GM19438 (cell line): ENCODE measurements around the gene FYN.
"Not testable (repeated sequence)": the region's sequence is repeated elsewhere in the genome, so short reads cannot be mapped to it uniquely, and the experiment has no call there.

Experiments used
- ATAC-seq: cut with Tn5 transposase; IDR thresholded peaks from one replicate; pipeline ENCODE4 v1.9.1; 2021; ENCODE audit warnings: low read depth; ENCODE audit not compliant: unreplicated experiment

Gene FYN

DNA sequence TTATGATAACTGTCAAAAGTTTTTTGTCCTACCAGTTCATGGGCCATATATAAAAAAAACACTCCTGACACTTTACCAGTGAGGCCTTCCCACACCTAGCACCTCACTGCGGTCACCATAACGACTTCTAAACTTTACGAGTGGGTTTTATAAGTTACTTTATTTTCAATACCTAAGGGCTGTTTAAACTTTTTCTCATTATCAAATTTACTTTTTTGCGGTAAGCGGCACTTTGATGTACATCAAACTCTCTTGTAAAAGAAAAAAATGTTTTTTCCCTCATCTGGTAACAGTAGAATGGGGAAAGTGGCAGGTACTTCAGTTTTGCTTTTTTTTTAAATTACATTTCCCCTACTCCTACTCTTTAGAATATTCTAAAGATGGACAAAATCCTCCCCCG lies 36.2 kb downstream of the FYN start:
- ATAC-seq, result no peak

DNA sequence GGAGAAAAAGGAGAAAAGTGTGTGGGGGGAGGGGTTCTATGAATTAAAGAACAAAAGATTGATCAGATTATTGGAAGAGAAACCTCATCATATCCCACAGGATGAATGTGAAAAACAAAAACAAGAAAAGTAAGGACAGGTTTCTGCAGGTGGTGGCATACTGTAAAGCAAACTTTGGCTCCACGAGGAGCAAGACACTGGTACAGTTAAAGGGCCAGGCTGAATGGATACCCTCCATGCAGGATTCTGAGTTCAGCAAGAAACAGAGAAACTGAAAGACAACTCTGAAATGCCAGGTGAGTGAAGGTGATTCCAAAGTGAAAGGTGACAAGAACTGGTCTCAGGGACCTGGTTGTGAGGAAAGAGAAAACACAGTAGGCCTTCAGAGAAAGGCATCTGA lies 37.4 kb downstream of the FYN start:
- ATAC-seq, result no peak

DNA sequence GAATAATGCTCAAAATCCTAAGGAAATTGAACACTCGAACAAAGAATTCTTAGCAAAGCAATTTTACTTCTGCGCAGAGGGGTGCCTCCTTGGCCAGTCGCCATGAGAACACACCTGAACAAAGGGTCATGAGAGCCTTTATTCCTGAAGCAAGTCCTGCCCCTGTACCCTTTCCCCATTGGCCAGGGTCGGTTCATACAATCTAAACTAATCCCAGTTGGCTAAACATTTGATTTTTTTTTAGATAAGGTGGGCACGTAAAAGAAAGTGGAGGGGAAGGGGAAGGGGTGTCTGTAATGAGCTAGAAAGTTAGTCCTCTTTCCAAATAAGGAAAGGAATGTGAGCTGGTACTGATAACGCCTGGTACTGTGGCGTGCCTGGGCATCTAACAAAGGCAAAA lies 37.9 kb downstream of the FYN start:
- ATAC-seq, result not testable (repeated sequence)

DNA sequence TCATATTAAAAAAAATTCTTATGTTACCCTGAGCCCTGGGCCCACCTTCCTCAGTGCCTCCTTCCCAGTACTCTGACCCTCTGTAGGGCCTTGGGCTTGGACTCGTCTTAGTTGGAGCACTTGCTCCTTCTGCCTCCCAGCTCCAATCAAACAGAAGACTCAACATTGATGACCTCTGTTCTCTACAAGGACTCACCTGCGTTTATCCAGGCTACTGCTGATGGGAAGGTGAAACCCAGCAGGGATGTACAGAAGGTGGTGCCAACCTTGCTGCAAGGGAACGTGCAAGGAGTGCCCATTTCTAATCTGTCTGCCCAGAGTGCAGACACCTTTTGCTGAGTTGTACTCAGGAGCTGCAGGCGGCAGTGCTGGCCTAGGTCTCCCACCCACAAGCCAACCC lies 38.9 kb downstream of the FYN start:
- ATAC-seq, result no peak

DNA sequence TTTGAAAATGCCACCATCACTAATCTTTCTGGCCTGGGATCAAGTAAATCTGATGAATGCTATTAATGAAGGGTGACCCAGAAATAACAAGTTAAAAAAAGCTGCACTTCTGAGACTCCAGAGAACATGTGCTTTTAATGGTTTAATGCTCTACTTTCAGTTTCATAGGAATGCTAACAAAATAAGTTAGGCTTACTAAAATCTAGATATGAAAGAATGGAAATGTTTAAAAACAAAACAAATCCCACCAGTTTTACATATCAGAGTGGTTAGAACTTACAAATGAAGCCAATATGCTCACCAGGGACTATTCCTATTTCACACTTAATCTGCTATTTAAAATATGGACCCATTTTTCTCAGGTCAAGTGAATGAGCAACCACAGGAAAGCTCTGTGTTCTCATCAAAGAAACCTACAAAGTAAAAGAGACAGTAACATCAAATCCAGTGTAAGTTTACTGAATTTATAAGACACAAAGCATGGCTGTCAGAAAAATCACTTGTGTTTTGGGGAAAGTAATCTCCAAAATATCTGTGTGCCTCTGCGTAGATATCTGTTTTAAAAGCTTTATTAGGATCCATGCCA lies 40.3 kb downstream of the FYN start:
- ATAC-seq, result no peak

DNA sequence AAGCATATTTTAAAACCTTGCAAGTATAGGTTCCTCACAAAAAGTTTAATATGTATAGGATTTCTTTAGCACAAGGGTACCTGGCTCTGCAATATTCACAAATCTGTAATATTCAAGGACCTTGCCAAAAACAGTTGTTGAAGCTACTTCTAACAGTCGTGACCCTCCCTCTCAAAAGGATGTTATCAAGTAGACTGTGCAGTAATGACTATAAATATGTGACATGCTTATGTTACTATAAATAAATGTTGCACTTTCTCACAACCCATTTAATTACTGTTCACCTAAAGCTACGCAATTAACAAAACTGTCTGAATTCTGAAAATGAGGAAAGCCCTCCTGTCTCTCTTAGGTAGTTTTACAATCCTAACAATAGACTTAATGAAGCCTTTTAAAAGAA lies 41.8 kb downstream of the FYN start:
- no peak for ATAC-seq

DNA sequence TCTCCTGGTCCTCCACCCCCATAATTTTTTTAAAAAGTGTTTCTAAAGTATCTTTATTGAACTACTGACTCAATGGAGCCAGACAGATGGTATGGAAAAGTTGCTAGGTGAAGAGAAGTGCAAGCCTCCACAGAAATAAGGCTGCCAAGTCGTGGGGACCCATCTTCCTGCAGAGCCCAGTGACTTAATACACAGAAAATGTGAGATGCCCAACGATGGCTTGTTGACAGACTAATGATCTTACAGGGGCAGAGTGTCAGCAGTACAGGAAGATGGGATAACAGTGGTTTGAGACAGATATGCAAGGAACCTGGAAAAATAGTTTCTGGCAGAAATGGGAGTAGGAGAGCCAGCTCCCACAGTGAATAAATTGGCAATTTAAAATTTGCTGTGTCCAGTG lies 43.3 kb downstream of the FYN start:
- no peak for ATAC-seq

DNA sequence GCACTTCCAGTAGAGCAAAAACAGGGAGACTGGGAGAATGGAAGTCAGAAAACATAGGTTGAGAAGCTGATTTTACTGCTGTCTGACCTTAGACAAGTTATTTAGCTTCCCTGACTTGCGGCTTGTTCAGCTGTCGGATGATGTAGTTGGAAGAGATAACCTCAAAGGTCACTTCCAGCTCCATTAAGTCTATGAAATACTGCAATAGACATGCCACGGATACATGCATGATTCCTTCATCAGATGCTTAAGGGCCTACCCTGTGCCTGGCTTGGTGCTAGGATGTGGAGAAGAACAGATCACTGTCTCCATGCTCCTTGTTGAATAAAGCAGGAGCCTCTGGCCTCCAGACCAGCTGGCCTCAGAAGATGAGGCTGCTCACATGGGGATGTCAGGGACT lies 43.7 kb downstream of the FYN start:
- ATAC-seq, result no peak

DNA sequence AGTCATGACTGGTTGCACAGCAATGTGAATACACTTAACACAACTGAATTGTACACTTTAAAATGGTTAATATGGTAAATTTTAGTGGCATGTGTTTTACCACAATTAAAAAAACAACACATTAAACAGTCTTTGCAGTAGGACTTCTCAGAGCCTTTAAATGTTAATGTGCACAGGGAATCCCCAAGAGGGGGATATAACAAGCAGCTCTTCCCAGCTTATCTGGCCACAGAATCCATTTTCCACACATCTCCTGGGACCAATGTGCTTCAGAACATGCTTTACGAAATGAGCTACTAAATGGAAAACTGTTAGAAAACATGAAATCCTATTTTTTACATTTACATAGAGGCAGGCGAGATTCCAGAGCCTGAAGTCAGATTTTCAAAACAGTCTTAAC lies 44.4 kb downstream of the FYN start:
- ATAC-seq, result no peak

DNA sequence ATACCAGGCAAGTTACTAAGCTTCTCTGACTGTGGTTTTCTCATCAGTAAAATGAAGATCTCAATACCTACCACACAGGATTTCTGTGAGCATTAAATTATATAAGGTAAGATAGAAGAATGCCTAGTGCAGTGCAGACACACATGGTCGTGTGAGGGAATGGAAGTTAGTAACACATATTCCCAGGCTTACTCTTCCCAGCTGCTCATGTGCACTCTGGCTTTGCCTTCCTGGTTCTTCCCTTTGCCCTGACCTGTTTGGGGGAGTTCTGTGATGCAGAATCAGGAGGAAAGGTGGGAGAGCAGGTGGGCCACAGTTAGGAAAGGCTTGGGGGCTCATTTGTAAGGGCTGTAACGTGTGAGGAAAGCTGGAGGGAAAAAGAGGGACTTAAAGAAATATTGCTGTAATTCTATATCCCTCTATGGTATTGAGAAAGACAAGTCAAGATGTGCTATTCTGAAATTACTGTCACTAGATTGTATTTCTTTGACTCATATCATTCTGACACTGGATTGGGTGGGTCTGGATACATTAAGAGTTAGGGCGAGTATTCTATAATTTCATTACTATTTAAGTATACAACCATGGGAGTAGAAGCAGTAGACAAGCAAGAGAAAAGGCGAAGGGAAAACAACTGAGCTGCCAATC lies 47.7 kb downstream of the FYN start:
- no peak for ATAC-seq

DNA sequence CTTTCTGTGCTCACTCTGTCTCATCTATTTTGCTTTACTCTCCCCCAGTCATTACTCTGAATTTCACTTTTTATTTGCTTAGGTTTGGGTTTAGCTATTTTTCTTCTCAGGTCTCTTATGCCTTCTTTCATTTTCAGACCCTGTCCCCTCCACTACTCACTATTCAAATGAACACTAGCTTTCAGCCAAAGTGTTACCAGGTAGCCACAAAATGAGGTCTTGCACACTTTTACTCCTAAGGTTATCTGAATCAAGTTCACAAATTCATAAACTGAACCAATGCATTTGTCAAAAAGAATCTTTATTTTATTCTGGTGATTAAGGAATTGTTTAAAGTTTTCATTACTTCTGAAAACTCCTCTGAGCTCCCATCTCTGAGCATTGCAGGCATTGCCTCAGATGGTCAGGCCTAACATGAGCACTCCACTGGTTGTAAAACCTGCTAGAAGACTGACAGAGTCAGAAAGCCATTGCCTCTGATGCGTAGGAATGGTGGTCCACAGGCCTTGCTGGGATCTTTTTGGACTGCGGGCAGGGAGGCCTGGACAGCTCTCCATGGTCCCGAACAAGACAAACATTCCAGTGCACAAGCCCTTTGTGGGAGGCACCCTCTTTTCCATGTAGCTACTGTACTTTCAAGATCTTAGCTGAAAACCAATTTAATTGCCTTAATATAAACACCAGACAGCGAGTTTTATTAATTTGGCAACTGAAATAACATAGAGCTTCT lies 48.5 kb downstream of the FYN start:
- no peak for ATAC-seq

DNA sequence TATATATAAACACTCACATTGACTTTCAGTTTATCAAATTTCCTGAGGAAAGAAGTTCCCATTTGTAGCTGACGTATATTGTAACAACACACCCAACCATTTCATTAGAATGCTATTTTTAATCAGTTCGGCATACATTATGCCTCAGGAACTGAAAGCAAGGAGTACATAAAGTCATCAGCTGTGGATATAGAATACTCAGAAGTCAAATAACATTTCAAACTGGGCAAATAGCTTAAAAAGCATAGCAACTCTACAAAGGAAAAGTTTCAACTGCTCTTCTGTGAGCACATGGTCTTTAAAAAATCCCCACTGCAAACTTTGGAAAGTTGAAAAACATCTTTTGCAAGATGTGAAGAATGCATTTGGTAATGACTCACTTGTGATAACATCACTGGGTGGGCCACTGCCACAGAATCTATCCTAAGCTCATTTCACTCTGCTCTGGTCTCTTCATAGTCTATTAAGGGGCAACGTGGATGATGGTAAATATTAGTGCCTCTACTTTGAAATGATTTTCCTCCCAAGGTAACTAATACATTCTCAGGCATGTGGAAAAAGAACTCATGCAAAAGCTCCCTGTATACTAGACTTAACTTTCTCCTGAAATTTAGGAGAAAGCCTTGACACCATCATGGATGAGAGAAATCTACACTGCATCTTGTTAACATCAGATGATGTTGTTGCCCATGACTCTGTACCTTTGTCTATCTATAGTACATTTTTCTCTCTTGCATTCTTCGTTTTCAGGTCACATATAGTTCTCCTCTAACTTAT lies 49.2 kb downstream of the FYN start:
- no peak for ATAC-seq

DNA sequence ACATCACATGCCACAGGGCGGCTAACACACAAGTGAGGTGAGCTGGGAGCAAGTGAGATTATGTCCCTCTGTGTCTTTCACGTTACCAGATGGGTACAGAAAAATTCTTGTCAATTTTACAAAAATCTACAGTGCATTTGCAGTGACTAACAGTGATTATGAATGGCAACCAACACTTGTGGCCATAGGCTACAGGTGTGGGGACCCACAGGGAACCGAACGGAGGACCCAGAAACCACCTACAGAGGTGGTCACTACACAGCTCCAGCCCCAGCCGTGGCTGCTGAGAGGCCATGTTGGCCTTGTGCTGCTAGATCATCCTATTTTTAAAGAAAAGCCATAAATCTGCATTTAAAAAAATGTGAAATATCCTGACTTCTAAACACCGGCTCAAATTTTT lies 50.2 kb downstream of the FYN start:
- no peak for ATAC-seq

DNA sequence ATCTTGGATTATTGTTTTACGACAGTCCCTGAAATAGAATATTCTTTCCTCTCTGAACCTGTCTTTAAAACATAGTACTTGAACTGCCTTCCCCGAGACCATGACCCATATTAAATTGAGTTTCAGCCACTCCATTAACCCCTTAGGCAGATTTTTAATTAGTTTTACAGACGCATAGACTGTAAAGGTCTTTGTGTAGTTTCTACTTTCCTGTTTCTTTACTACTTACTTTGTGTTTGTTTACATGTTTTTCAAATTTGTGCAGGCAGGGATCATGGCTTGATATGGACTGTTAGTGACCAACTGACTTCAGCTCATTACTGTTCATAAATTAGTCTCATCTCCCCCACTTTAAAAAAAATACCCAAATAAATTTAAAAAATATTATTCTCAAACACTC lies 53.8 kb downstream of the FYN start:
- ATAC-seq, result no peak

DNA sequence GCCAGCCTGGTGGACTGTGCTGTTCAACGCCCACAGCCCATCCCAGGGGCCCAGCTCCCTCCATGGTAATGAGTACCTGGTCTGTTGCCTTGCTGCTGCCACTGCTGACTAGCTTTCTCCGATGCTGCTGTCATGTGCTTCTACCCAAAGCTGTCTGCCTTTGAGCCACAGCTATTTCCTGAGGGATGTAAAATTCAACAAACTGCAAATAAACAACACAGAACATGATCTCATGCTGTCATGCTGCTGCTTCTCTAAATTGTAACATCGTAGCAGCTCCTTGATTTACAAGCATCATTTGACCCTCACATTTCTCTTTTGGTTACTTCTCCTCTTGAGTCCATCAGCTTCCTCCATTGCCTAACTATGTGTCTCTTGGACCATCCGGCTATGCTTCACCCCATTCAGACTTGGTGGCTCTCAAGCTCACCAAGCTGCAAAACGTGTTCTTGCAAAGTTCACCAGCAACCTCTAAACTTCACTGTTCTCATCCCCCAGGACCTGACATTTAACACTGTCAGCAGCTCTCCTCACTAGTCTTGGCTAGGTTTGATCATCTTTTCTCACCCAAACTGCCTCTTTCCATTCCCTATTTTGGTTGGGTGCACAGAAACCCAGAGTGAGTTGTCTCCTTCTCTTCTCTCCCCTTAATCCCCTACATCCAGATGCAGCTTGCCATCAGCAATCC lies 54.6 kb downstream of the FYN start:
- ATAC-seq, result no peak

DNA sequence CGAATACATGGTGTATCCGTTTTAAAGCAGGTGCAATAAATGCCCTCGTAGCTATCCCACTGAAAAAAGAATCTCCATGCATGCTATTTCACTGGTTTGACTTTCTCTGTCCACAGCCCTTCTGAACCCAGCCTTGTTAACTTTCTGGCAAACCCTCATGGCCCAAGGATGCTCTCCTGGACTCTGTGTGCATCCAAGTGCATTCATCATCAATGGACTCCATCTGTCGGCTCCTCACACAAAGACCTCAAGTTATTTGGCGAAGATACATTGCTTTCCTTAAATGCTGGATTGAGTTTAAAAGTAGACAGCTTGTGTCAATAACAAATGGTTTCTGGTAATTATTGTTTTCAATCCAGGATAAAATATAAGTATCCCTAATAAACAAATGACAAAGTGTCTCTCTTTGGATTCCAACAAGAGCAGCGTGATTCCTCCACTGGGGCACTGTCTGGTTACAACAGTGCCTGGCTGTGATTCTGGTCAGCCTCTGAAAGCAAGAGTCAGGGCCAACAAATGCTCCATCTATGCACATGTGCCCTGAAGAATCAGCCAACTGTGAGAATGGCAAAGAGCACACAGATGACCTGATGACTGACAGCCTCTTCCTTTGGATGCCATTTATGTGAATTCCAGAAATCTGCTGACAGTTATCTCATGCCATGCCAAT lies 55.7 kb downstream of the FYN start:
- no peak for ATAC-seq

DNA sequence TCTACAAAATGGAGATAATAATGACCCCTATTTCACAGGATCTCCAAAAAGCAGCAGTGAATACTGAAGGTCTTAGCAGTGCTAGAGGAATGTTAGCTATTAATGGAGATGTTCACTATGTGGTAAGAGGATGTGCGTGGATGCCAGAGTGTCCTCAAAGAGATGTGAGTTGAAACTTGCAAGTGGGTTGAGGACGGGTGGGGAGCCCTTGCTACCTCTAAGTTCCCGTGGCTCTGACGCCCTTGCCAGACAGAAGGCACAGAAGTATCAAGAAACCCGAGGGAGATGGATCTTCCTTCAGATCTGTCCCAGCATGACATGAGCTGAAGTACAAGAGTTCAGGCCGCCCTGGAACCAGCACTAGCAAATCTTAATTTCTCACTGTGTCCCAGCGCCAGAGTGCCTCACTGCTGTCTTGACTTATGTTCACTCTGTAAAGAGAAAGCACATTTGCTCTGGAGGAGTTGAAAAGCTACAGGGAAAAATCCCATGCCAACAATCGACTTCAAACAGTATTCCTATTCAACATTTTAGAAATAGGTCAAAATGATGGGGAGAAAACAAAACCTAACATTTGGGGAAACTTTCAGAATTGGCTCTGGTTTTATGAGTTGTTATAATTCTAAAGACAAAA lies 59.5 kb downstream of the FYN start:
- no peak for ATAC-seq

DNA sequence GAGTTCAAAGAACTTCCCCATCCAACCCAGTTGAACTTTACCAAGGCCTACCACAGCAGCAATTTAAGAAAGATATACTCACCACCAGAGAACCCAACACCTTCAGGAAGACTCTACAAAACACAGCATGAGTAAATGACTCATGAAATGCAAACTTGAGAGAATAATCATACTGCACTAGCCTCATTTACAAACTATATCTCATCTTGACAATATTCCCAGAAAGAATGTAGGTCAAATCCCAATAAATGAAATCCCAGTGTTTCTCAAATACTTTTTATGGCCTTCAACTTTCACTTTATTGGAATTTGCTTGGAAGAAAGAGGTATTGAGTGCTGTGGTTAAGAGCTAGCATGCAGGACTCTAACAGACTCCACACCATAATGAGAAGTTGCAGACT lies 60.0 kb downstream of the FYN start:
- no peak for ATAC-seq

DNA sequence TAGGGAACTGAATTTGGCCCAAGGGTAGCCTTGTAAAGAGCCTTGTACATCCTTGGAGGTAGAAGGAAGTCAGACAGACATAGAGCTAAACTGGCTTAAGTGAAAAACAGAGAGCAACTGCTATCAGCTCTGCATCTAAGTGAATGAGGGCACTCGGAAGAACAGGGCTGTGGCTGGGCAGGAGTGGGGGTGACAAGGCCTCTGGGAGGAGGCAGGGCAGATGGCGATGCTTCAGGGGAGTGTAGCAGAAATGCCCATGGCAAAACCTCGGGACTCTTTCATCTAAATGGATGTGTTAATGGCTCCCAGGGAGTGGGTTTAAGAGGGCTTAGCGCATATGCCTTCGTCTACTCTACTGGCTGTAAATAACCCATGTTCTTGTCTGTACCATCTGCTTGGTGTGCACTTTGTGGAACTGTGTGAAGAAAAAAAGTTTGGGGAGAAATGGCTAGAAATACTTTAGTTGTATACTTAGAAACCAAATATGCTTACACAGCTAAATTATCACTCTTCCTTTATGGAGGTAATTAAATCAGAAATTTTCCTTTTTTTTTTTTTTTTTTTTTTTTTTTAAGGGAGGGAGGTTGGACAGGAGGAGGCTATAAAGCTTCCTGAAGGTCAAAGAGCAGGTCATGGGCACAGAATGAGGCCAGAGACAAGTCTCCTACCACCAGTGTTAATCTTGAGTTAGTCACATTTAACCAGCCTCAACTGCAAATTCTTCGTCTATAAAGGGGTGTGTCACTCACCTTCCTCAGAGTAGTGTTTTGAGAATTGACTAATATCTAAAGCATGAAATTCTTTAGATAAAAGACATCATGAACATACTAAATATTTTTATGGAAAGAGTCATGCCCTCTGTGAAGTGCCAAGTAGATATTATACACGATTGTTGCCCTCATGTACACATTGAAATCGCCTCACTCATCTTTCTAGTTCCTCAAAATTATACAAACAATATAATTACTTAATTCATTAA lies 60.9 kb downstream of the FYN start:
- ATAC-seq, result no peak
